HEK293 (cell line): ENCODE data around the gene KIAA1586.

ENCODE experiments used
- HOXC10 ChIP-seq: sonication (generic); formaldehyde crosslinking; IDR thresholded peaks from 2 replicates; pipeline ENCODE4 v1.8.1; 2023; ENCODE audit warnings: mild to moderate bottlenecking, missing genetic modification reagents
- SP2 ChIP-seq: fragments of 450-650 bp; formaldehyde crosslinking; IDR thresholded peaks from 2 replicates; pipeline ENCODE4 v1.5.1; 2016; ENCODE audit warnings: missing biosample characterization, missing genetic modification characterization
- ZNF146 ChIP-seq: fragments of 450-650 bp; formaldehyde crosslinking; IDR thresholded peaks from 2 replicates; pipeline ENCODE4 v1.5.1; 2016; ENCODE audit warnings: missing biosample characterization, missing genetic modification characterization
- ZNF670 ChIP-seq: fragments of 450-650 bp; formaldehyde crosslinking; IDR thresholded peaks from 2 replicates; pipeline ENCODE4 v1.5.1; 2016; ENCODE audit warnings: missing biosample characterization, missing genetic modification characterization, low read depth
- ZNF747 ChIP-seq: fragments of 450-650 bp; formaldehyde crosslinking; IDR thresholded peaks from 2 replicates; pipeline ENCODE4 v1.5.1; 2016; ENCODE audit warnings: missing biosample characterization, missing genetic modification characterization
- TF ChIP-seq, protein P1 (sequence below): fragments of 450-650 bp; formaldehyde crosslinking; IDR thresholded peaks from 2 replicates; pipeline ENCODE4 v1.5.1; 2016; ENCODE audit warnings: missing biosample characterization, missing genetic modification characterization

- TF ChIP-seq ZNF146 (no peak), ZNF670 (tag by site-specific recombination) (no peak), SP2 (tag by site-specific recombination) (no peak), ZNF747 (no peak), HOXC10 (CRISPR knock-in tag) (no peak)
- TF ChIP-seq, protein P1, sequence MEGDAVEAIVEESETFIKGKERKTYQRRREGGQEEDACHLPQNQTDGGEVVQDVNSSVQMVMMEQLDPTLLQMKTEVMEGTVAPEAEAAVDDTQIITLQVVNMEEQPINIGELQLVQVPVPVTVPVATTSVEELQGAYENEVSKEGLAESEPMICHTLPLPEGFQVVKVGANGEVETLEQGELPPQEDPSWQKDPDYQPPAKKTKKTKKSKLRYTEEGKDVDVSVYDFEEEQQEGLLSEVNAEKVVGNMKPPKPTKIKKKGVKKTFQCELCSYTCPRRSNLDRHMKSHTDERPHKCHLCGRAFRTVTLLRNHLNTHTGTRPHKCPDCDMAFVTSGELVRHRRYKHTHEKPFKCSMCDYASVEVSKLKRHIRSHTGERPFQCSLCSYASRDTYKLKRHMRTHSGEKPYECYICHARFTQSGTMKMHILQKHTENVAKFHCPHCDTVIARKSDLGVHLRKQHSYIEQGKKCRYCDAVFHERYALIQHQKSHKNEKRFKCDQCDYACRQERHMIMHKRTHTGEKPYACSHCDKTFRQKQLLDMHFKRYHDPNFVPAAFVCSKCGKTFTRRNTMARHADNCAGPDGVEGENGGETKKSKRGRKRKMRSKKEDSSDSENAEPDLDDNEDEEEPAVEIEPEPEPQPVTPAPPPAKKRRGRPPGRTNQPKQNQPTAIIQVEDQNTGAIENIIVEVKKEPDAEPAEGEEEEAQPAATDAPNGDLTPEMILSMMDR (tag by site-specific recombination): no peak
These were observed 56.5 kb downstream of the KIAA1586 start for GRCh38 chr6:57102976-57103375.
